Activated T-helper 17 cell treated with anti-CD3 and anti-CD28 coated beads, Interleukin-2, amount 50 U/mL, for 72 hours (primary cell): ENCODE measurements around the gene BMP2K. TPM values are rescaled to one million over a fixed set of nuclear protein-coding genes. Genes with fewer than 3 reads are reported as not detected.

Source experiments
- total RNA-seq, 2 donors: library from RNA; stranded (reverse); gene quantifications; one replicate each; pipeline ENCODE4 v1.2.3, GENCODE V29; 2022

Gene BMP2K
- total RNA-seq, 2 donors from 2014 or later: 10.2 to 13.9 TPM

Other genes starting within 250 kb of the BMP2K start
- gene ANXA3, start 224.6 kb upstream of the BMP2K start, total RNA-seq: not detected
- 10 to 100 TPM in 1 of 2 donors, 1 to 10 TPM in 1; 5.0 to 15.2 TPM for gene PAQR3, start 163.1 kb downstream of the BMP2K start, total RNA-seq